Hepatocyte (in vitro differentiated cells): Measurements from ENCODE around the gene TMIGD3. TPM values are rescaled to one million over a fixed set of nuclear protein-coding genes. Genes with fewer than 3 reads are reported as not detected.

Experiments
- DNase-seq: peaks from one replicate; pipeline ENCODE4 v3.0.0-alpha.2; 2016; ENCODE audit warnings: low spot score
- H2AFZ ChIP-seq: fragments of 200-600 bp; sonication (generic); 2 replicates; pipeline ENCODE4 v1.6.0; 2016; ENCODE audit warnings: antibody characterized with exemption, mild to moderate bottlenecking
- H3K27ac ChIP-seq: fragments of 200-600 bp; sonication (generic); 2 replicates; pipeline ENCODE4 v1.5.1; 2016; ENCODE audit warnings: mild to moderate bottlenecking
- H3K27me3 ChIP-seq: fragments of 200-600 bp; sonication (generic); 2 replicates; pipeline ENCODE4 v1.6.1; 2016
- H3K36me3 ChIP-seq: fragments of 200-600 bp; sonication (generic); replicated peaks from 2 replicates; pipeline ENCODE4 v1.5.1; 2016; ENCODE audit warnings: low read depth; ENCODE audit not compliant: insufficient read depth
- H3K4me1 ChIP-seq: fragments of 200-600 bp; sonication (generic); 2 replicates; pipeline ENCODE4 v1.5.1; 2016; ENCODE audit warnings: mild to moderate bottlenecking, moderate library complexity; ENCODE audit not compliant: insufficient read depth
- H3K4me2 ChIP-seq: fragments of 200-600 bp; sonication (generic); 2 replicates; pipeline ENCODE4 v1.6.0; 2016
- H3K4me3 ChIP-seq: fragments of 200-600 bp; sonication (generic); 2 replicates; pipeline ENCODE4 v1.5.1; 2016; ENCODE audit warnings: mild to moderate bottlenecking
- H3K79me2 ChIP-seq: fragments of 200-600 bp; sonication (generic); 2 replicates; pipeline ENCODE4 v1.6.0; 2017; ENCODE audit warnings: mild to moderate bottlenecking
- H3K9me2 ChIP-seq: fragments of 200-600 bp; sonication (generic); replicated peaks from 2 replicates; pipeline ENCODE4 v1.6.0; 2017; ENCODE audit warnings: mild to moderate bottlenecking; ENCODE audit not compliant: insufficient read depth
- H3K9me3 ChIP-seq: fragments of 200-600 bp; sonication (generic); 2 replicates; pipeline ENCODE4 v1.5.1; 2016; ENCODE audit warnings: low read depth, mild to moderate bottlenecking
- H4K20me1 ChIP-seq: fragments of 200-600 bp; sonication (generic); 2 replicates; pipeline ENCODE4 v1.6.0; 2016; ENCODE audit warnings: mild to moderate bottlenecking; ENCODE audit not compliant: insufficient read depth, poor library complexity, severe bottlenecking
- CTCF ChIP-seq: fragments of 200-600 bp; sonication (generic); IDR thresholded peaks from 2 replicates; pipeline ENCODE4 v1.5.1; 2016; ENCODE audit warnings: antibody characterized with exemption, mild to moderate bottlenecking; ENCODE audit not compliant: poor library complexity
- EZH2 ChIP-seq: fragments of 200-600 bp; sonication (generic); IDR thresholded peaks from 2 replicates; pipeline ENCODE4 v1.6.1; 2016; ENCODE audit warnings: antibody characterized with exemption, mild to moderate bottlenecking, borderline replicate concordance
- EZH2phosphoT487 ChIP-seq: fragments of 200-600 bp; sonication (generic); IDR thresholded peaks from one replicate; pipeline ENCODE4 v1.6.1; 2018; ENCODE audit warnings: antibody characterized with exemption, mild to moderate bottlenecking, low read depth, moderate library complexity; ENCODE audit not compliant: unreplicated experiment, severe bottlenecking
- WGBS: methylation state at CpG from one replicate; pipeline ENCODE4 v1.1.6; 2016; ENCODE audit warnings: low lambda C conversion rate; ENCODE audit errors: missing lambda C conversion rate; 5-methylcytosine and 5-hydroxymethylcytosine counted together
- polyA plus RNA-seq: library from polyadenylated mRNA; unstranded; fragments of >200 nt; fragmentation: Nextera tagmentation; extraction: Ambion mirVana; gene quantifications from 2 replicates; pipeline ENCODE4 v1.2.1, GENCODE V29; 2016
- total RNA-seq: library from RNA; depleted of rRNA; stranded (reverse); fragments of >200 nt; gene quantifications from 2 replicates; pipeline ENCODE4 v1.2.3, GENCODE V29; 2014

The TMIGD3 gene
- total and polyA plus RNA-seq, 2 experiments from 2014 or later, result 5.2 to 6.5 TPM

GRCh38 chr1:111476761-111477309 lies 26.6 kb downstream of the TMIGD3 start:
- no peaks in the 10 kb centered on the region for H3K36me3 ChIP-seq
- no peak for DNase-seq
- H2AFZ ChIP-seq, result no peak overlapping the region
- no peak overlapping the region for H3K4me2 ChIP-seq
- H3K9me3 ChIP-seq, result no peaks in the 10 kb centered on the region
- no peak overlapping the region for H3K4me3 ChIP-seq
- TF ChIP-seq EZH2phosphoT487 (no peak), CTCF (no peak)
- no peaks in the 10 kb centered on the region for H4K20me1 ChIP-seq
- H3K27me3 ChIP-seq, result no peaks in the 10 kb centered on the region
- H3K27ac ChIP-seq, result no peak overlapping the region
- 49% methylated on average over 2 of the region's 2 CpGs for WGBS
- H3K9me2 ChIP-seq, result no peaks in the 10 kb centered on the region
- no peaks in the 10 kb centered on the region for H3K79me2 ChIP-seq
- peaks cover 2% of the 10 kb centered on the region for H3K4me1 ChIP-seq

- no peaks in the 10 kb centered on the region for H3K4me1 ChIP-seq
- no peaks in the 10 kb centered on the region for H4K20me1 ChIP-seq
- no peak overlapping the region for H3K4me2 ChIP-seq
- DNase-seq, result no peak
- no peaks in the 10 kb centered on the region for H3K27me3 ChIP-seq
- H3K27ac ChIP-seq, result no peak overlapping the region
- H2AFZ ChIP-seq, result no peak overlapping the region
- TF ChIP-seq CTCF (no peak), EZH2phosphoT487 (no peak), EZH2 (no peak)
- H3K9me2 ChIP-seq, result no peaks in the 10 kb centered on the region
- H3K4me3 ChIP-seq, result no peak overlapping the region
- no peaks in the 10 kb centered on the region for H3K36me3 ChIP-seq
- H3K79me2 ChIP-seq, result no peaks in the 10 kb centered on the region
- H3K9me3 ChIP-seq, result no peaks in the 10 kb centered on the region
Observed at GRCh38 chr1:111476214-111476613, 27.2 kb downstream of the TMIGD3 start.

- H3K27ac ChIP-seq, result no peak overlapping the region
- no peaks in the 10 kb centered on the region for H4K20me1 ChIP-seq
- H2AFZ ChIP-seq, result no peak overlapping the region
- no peaks in the 10 kb centered on the region for H3K4me1 ChIP-seq
- H3K27me3 ChIP-seq, result no peaks in the 10 kb centered on the region
- WGBS, result 78% methylated on average over 5 of the region's 5 CpGs
- H3K4me3 ChIP-seq, result no peak overlapping the region
- TF ChIP-seq CTCF (no peak), EZH2phosphoT487 (no peak), EZH2 (no peak)
- H3K36me3 ChIP-seq, result no peaks in the 10 kb centered on the region
- no peaks in the 10 kb centered on the region for H3K9me3 ChIP-seq
- no peaks in the 10 kb centered on the region for H3K79me2 ChIP-seq
- no peaks in the 10 kb centered on the region for H3K9me2 ChIP-seq
- no peak for DNase-seq
- H3K4me2 ChIP-seq, result no peak overlapping the region
Observed at GRCh38 chr1:111475701-111476100, 27.7 kb downstream of the TMIGD3 start.

- H3K4me2 ChIP-seq, result no peak overlapping the region
- H3K36me3 ChIP-seq, result no peaks in the 10 kb centered on the region
- H3K9me2 ChIP-seq, result no peaks in the 10 kb centered on the region
- DNase-seq, result no peak
- H3K4me3 ChIP-seq, result no peak overlapping the region
- TF ChIP-seq EZH2, result no peak
- no peak for TF ChIP-seq CTCF
- TF ChIP-seq EZH2phosphoT487, result no peak
- no peaks in the 10 kb centered on the region for H3K79me2 ChIP-seq
- no peak overlapping the region for H2AFZ ChIP-seq
- H3K27ac ChIP-seq, result no peak overlapping the region
- no peaks in the 10 kb centered on the region for H4K20me1 ChIP-seq
- no peaks in the 10 kb centered on the region for H3K9me3 ChIP-seq
- H3K4me1 ChIP-seq, result no peaks in the 10 kb centered on the region
- 90% methylated on average over 4 of the region's 4 CpGs for WGBS
- no peaks in the 10 kb centered on the region for H3K27me3 ChIP-seq
Observed at GRCh38 chr1:111474521-111474920, 28.9 kb downstream of the TMIGD3 start.
